HCT116 (cell line): ENCODE measurements around the gene HIVEP3.

ENCODE experiments used
- POLR2AphosphoS5 ChIP-seq: IDR thresholded peaks from 2 replicates; pipeline ENCODE4 v1.6.1; 2011; ENCODE audit warnings: mild to moderate bottlenecking, low read depth, low read length, moderate library complexity
- TF ChIP-seq, protein P1 (sequence below), 3 experiments: fragments of 200-600 bp in 1 of 3; sonication (generic) in 1 of 3; IDR thresholded peaks in 2 of 3; conservative IDR thresholded peaks in 1 of 3; 2 replicates each; pipeline ENCODE4 v1.5.1; 2012 to 2017; ENCODE audit warnings: low read depth in 2 of 3, low read length in 2 of 3, antibody characterized with exemption in 1 of 3, borderline replicate concordance in 1 of 3, control low read depth in 1 of 3, mild to moderate bottlenecking in 1 of 3, mixed read lengths in 1 of 3, mixed run types in 1 of 3, moderate library complexity in 1 of 3; ENCODE audit not compliant: insufficient read depth in 1 of 3

DNA sequence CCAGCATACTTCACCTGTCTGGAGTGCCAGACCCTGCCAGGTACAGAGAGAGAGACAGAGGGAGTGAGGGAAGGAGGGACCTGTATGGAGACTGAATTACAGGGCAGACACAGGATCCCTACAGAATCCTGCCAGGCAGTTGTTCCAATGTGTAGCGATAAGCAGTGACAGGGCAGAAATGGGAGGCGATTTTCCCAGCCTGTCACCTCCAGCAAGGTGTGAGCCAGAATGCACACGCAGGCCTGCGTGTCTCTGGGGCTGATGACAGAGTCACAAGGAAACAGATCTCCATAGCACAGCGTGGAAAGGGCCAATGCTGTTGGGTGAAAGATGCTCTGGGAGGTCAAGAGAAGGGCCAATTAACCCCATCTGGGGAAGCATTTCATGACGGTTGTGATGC, 111.3 kb downstream of the HIVEP3 start:
- TF ChIP-seq POLR2AphosphoS5: no peak
- TF ChIP-seq, protein P1, sequence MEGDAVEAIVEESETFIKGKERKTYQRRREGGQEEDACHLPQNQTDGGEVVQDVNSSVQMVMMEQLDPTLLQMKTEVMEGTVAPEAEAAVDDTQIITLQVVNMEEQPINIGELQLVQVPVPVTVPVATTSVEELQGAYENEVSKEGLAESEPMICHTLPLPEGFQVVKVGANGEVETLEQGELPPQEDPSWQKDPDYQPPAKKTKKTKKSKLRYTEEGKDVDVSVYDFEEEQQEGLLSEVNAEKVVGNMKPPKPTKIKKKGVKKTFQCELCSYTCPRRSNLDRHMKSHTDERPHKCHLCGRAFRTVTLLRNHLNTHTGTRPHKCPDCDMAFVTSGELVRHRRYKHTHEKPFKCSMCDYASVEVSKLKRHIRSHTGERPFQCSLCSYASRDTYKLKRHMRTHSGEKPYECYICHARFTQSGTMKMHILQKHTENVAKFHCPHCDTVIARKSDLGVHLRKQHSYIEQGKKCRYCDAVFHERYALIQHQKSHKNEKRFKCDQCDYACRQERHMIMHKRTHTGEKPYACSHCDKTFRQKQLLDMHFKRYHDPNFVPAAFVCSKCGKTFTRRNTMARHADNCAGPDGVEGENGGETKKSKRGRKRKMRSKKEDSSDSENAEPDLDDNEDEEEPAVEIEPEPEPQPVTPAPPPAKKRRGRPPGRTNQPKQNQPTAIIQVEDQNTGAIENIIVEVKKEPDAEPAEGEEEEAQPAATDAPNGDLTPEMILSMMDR (IDR thresholded peaks at IDR 0.05 in 2 of 3, conservative IDR thresholded peaks at IDR 0.05 in 1 of 3; ENCODE audit: borderline replicate concordance in 1 of 3, insufficient read depth in 1 of 3, low read depth in 2 of 3, low read length in 2 of 3): no peak
